GM23248 (cell line): ENCODE measurements around the gene ARL13B.

Experiments
- EZH2 ChIP-seq: fragments of 200-600 bp; sonication (generic); IDR thresholded peaks from 2 replicates; pipeline ENCODE4 v1.6.1; 2018; ENCODE audit warnings: antibody characterized with exemption, mild to moderate bottlenecking; ENCODE audit not compliant: insufficient read depth, poor library complexity, severe bottlenecking
- EZH2phosphoT487 ChIP-seq: fragments of 200-600 bp; sonication (generic); IDR thresholded peaks from 2 replicates; pipeline ENCODE4 v1.6.1; 2018; ENCODE audit warnings: antibody characterized with exemption, moderate library complexity, mild to moderate bottlenecking, low read depth; ENCODE audit not compliant: insufficient read depth

DNA sequence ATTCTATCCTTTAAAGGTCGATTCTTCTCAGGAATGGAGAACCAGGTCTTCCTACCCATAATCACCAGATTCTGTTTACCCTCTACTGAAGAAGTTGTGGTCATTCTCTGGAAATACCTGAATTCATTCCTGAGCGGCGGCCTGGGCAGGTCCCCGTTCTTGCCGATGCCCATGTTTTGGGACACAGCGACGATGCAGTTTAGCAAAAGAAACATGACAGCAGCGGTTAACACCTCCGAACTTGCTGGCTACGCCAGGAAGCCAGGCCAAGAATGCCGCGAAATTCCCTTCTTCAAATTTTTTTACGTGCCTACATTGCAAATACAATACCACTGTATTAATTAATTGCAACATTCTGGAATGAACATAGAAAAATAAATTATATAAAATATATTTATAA lies 81.3 kb downstream of the ARL13B start:
- no peak for TF ChIP-seq EZH2phosphoT487
- no peak for TF ChIP-seq EZH2
